HL-60/S4 (cell line): ENCODE measurements around the gene STARD10.

ENCODE experiments used
- in situ Hi-C: fragments of 300-500 bp; cut with MboI; formaldehyde crosslinking; loops from 2 replicates; pipeline ENCODE4 v1.14.3; 2022; ENCODE audit warnings: low sequenced_read_pairs

STARD10 gene

DNA sequence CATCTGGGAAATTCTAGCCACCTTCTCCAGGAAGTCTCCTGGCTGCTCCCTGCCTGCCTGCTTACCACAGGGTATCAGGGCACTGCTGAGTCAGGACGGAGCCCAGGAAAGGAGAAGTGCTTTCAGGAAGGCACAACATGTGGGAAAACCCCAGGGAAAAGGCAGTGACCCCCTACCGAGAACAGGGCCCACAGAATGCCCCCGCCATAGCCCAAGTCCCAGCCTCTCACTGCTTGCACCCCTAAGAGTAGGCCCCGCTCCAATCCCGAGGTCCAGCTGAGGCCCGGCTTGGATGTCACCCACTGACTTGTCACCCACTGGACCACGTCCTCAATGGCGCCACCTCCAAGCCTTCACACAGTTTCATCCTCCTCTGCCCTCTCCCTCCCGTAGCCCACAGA lies 75.7 kb downstream of the STARD10 start:
- in situ Hi-C loops, result no loop called here

DNA sequence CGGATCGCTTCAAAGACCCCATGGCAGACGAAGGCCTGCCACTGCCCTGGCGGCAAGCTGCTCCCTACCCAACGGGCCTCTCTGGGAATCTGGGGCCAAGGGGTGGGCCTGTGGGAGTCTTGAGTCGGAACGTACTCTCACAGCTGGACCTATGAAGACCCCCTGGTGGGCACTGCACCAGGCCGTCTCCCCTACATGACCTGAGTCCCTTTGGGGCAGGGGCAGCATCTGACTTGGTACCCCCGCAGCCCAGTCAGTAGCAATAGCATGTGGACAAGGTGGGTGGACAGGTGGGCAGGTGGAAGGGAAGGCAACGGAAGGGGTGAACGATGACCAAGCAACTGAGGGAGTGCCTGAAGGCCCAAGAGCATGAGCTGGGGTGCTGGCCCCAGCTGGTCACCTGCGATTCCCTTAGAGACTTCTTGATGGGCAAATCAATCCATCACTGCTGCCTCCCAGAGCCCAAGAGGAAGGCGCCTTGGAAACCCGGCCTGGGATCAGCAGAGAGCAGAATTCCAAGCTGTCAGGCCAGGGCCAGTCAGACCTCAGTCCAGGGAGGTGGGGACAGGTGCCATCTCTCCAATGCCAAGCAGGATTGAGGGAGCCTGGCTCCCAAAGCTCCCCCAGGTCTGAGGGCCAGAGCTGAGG lies 76.9 kb downstream of the STARD10 start:
- in situ Hi-C loops, result no loop called here

DNA sequence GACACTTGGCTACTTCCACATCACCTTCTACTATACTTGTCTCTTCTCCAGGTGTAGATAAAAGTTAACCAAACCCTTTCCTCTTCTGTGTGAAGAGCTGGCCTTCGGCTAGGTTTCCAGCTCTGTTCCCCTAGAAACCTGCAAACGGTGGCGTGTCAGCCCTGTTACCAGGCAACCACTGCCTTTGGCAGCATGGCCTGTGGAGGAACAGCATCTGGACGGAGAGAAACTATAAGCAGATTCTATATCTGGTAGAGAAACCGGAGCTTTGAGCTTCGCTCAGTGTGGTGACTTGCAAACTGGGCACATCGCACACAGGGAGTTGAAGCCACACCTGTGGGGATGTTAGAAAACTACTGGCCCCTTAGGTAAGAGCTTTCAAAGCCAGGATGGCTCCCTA lies 77.6 kb downstream of the STARD10 start:
- in situ Hi-C loops, result no loop called here

DNA sequence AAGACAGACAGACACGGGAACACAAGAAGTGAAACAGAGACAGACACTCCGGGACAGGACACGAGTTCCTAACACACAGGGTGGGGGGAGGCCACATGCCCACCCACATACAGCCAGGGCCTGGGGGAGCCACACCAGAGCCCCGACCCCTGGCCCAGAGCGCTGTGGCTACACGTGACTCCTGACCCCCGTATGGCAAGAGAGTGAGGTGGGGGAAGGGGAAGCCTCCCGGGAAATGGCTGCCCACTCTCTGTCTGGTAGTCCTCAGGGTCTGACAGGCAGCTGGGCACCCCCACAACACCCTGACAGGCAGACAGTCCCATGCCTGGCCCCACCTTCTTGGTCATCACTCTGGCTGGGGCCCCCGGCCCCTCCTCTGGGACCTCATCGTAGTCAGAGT lies 81.0 kb downstream of the STARD10 start:
- in situ Hi-C loops, result no loop called here

DNA sequence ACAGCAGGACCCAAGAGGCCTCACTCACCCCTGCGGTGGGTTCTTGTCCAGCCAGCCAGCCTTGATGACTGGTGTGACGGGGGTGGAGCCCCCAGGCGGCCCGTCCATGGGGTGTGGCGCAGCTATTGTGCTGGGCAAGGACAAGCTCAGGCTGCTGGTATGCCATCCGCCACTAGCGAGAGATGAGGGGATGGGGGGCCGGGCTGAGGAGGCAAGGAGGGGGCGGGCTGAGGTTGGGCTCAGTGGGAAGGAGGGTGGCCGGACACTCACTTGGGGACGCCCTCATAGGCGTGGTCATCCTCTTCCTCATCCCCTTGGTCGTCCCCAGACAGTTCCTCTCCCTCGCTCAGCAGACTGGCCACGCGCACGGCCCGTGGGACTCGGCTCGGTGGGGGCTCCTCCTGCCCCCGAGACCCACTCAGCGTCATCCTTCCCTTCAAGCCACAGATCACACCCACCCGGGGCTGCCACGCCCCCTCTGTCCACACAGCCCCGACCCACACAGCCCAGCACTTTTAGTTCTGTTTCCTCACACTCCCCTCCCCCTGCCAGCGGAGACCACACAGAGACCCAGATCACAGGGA lies 81.6 kb downstream of the STARD10 start:
- in situ Hi-C loops, result no loop called here

DNA sequence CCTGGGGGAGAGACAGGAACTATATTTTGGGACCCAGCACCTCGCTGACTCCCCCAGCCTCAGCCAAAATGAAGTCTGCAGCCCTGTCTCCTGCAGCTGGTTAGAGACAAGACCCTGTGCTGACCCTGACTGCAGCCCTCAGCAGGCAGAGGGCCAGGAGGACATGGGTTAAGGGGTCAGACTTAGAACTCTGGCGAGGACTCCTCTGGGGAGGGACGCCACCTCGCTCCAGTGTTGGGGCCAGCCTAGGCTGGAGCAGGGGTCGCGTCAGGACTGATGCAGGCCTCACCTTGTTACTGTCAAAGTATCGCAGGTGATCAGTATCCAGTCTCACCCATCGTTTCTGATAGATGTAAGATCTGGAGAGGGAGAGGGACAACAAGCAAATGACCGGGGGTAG lies 82.7 kb downstream of the STARD10 start:
- in situ Hi-C loops, result no loop called here

DNA sequence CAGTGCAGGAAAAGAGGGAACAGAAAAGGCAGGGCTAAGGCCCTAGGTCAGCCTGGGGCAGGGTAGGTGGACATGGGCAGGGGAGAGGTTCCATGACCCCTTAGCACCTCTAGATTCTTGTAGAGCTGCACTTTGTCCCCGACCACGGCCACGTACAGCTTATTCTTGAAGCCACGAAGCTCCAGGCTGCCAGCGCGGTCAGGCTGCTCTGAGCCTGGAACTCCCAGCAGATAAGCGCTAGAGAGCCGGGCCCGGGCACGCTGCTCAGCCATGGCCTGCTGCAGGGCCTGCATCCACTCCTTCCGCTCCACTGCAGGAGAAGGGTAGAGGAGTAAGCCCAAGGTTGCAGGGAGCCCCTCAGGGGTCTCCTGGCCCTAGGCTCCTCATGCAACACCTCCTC lies 83.6 kb downstream of the STARD10 start:
- in situ Hi-C loops, result no loop called here

DNA sequence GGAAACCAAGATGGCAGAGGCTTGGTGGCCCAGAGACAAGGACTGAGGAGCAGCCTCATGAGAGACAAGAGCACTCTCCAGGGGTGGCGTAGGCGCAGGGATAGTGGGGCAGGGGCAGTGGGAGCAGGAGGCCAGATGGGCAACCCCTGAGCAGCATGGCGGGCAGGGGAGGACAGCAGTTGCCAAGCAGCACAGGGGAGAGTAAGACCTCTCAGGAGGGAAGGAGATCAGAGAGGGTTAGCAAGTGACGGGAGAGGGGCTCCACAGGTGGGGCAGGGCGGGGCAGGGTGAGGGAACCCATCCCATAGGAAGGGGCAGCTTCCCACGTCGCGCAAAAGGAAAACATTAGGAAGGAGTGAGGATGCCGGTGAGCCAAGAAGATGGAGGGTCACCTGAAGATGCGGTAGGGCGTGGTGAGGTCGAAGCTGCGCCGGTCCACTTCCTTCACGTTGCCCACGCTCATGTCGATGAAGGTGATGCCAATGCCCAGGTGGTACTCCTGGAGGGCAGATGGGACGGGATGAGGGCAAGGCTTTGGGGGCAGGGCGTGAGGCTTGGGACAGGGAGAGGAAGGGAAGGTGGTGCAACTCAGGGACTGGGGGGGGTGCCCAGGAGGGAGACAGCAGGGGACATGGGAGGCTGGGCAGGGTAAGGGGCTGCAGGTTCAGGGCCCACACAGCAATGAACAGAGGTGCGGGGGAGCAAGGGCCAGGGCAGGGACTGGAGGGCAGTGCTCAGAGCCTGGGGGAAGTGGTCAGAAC lies 84.2 kb downstream of the STARD10 start:
- in situ Hi-C loops, result no loop called here

DNA sequence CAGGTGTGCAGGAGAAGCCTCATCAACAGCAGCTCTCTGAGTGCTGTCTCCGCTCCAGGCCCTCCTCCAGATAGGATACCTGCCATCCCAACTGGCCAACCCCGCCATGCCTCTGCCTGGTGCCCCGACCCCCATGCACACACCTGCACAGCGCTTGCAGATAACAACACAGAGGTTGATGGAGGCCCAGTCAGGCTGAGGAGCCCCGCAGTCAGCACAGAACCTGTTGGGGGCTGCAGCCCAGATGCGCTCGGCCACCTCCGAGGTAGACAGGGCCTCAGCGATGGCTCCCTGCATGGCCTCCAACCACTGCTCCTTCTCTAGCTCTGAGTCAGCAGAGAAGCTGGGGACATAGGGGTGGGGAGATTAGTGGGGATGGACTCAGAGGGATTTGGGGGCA lies 86.8 kb downstream of the STARD10 start:
- in situ Hi-C loops, result no loop called here

DNA sequence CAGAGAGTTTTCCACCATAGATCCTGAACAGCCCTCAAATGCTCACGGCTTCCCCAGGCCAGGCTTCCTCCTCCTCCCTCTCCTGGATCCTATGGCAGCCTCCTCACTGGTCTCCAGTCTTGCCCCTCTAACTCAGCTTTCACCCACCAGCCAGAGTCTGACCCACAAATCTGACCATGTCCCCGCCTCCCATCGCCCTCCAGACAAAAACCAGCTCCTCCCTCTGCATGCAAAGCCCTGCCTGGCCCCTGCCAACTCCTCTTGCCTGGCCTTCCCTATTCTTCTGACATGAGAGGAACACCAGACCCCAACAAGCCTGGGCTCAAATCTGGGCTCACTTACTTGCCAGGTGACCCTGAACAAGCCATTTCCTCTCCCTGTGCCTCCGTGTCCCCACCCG lies 87.3 kb downstream of the STARD10 start:
- in situ Hi-C loops, result no loop called here

DNA sequence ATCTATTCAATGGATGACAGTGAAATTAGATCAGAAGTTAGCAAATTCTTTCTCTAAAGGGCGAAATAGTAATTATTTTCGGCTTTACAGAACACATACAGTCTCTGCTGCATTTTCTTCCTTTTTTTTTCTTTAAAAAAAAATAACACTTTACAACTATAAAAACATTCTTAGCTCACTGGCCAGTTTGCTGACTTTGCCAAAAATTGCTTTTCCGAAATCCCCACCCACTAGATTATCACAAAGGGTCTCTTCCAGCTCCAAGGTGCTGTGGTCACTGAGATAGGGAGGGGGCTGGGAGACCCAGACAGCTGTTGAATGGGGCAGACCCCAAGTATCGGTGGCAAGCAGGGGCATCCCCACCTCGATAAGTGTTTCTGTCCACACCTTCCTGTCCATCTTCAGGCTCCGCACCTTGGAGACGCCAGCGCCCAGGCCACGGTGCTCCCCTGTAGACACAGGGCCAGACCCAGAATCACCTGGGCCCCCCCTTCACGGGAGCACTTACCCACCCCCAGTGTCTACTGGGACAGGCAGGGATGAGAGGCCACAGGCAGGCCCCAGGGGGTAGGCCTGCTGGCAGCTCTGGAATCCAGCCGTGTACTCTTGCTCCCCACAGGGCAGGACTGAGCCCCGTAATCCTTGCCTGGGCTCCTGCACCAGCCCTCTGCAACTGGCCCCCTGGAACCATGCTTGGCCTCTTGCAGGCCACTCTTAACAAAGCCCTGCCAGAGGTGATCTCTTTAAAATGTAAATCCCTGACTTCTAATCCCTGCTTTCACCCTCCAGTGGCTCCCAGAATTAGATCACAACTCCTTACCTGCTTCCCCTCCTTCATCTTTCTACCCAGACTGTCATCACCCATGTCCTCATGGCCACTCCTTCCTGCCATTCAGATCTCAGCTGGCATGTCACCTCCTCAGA lies 88.1 kb downstream of the STARD10 start:
- in situ Hi-C loops, result no loop called here

DNA sequence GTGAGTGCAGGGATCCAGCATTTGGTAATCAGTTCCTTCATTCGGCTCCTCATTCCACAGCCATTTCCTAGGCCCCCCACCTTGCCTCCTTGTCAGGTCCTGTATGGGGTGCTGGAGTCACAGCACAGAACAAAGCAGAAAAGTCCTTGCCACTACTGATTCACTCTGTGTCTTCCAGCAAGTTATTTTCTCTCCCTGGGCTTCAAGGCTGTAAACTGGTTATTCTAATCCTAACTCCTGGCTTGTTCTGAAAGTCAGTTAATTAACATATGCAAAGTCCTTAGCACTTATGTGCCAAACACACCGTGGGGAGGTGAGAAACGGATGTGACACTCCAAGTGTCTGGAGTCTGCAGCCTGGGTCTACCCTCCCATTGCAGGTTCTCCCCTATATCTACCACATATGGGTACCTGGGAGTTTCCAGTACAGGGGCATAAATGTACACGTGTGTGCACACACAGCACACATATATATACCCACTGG lies 89.0 kb downstream of the STARD10 start:
- in situ Hi-C loops, result no loop called here
